WI38 (cell line): ENCODE data around the gene PANK1.

ENCODE experiments used
- H3K4me3 ChIP-seq: 2 replicates; pipeline ENCODE4 v1.5.1; 2011; ENCODE audit warnings: low read depth, mild to moderate bottlenecking, control low read depth, low read length
- CTCF ChIP-seq: IDR thresholded peaks from 2 replicates; pipeline ENCODE4 v1.5.1; 2012; ENCODE audit warnings: low read depth, mild to moderate bottlenecking, control low read depth, low read length

The PANK1 gene

GRCh38 chr10:89536013-89536354 is 109.1 kb downstream of the PANK1 start:
- peak overlapping the region; percentile 34; the same call in 1 of the 2 replicates for H3K4me3 ChIP-seq
- TF ChIP-seq CTCF: no peak

- peak within 1 kb of the TSS; percentile 51 for H3K4me3 ChIP-seq
- TF ChIP-seq CTCF: no peak
These were observed 109.7 kb downstream of the PANK1 start, which contains the start of gene SLC16A12 for GRCh38 chr10:89535171-89536012. SLC16A12 (minus strand) TSS chr10:89535594; CDS start chr10:89462578, 73,016 bp downstream.

DNA sequence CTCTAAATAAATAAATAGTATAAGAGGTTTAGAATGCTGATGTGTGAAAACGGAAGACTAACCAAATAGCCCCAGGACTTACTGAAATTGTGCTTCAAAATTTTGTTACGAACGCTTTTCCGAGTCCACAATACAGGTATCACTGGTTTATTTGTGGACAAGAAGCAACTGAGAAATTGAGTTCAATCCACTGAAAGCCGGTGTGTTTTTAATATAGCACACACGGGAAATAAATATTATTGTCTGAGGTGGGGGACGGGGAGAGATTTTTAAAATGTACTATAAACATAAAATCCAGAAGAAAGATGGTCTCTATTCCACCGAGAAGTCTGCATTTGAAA is 110.2 kb downstream of the PANK1 start:
- peak overlapping the region; percentile 51 for H3K4me3 ChIP-seq
- TF ChIP-seq CTCF: no peak
